Endothelial cell of umbilical vein (primary cell): Measurements from ENCODE around the gene NEK2. TPM values are rescaled to one million over a fixed set of nuclear protein-coding genes. Genes with fewer than 3 reads are reported as not detected.

Experiments used
- BruUV-seq: library from RNA; stranded (reverse); fragments of 400-500 nt; replicated peaks from 2 replicates; lab custom pipeline; 2021; lab: Mats Ljungman, UMichigan
- CTCF ChIA-PET: fragments of 300-600, 350-600 bp; sonication (Branson Sonifier 250); formaldehyde crosslinking; loops from one replicate; lab custom pipeline; 2021; ENCODE audit warnings: antibody characterized with exemption, inconsistent platforms; lab: Charles Lee
- POLR2A ChIA-PET: fragments of 300-600, 350-600 bp; sonication (Branson Sonifier 250); formaldehyde crosslinking; loops from one replicate; lab custom pipeline; 2021; ENCODE audit warnings: antibody characterized with exemption, inconsistent platforms; lab: Charles Lee
- DNase-seq: peaks from one replicate; pipeline ENCODE4 v3.0.0-alpha.2; 2011; ENCODE audit warnings: low read depth, low spot score
- FAIRE-seq: peaks from 2 replicates; lab custom pipeline; 2011; peaks lifted over from hg19 to GRCh38; lab: Jason Lieb, UNC
- H2AFZ ChIP-seq: 2 replicates; pipeline ENCODE4 v1.6.0; 2012; ENCODE audit warnings: low read depth, low read length, control low read depth, inconsistent platforms
- H3K27ac ChIP-seq: 2 replicates; pipeline ENCODE4 v1.5.1; 2011; ENCODE audit warnings: low read depth, mild to moderate bottlenecking, control low read depth, low read length, moderate library complexity; ENCODE audit not compliant: insufficient read depth
- H3K27me3 ChIP-seq, 2 experiments: 2 replicates each; pipeline versions ENCODE4 v1.6.0 to v1.6.1; 2011; ENCODE audit warnings: low read length in 2 of 2, mixed read lengths in 1 of 2; ENCODE audit not compliant: control insufficient read depth in 2 of 2, insufficient read depth in 2 of 2
- H3K36me3 ChIP-seq, 2 experiments: 2 replicates in 1 of 2; 3 replicates in 1 of 2; pipeline ENCODE4 v1.5.1; 2011; ENCODE audit warnings: low read length in 2 of 2, mild to moderate bottlenecking in 1 of 2, moderate library complexity in 1 of 2; ENCODE audit not compliant: control insufficient read depth in 2 of 2, insufficient read depth in 2 of 2; ENCODE audit errors: extremely low read depth in 1 of 2
- H3K4me1 ChIP-seq: 3 replicates; pipeline ENCODE4 v1.5.1; 2011; ENCODE audit warnings: mild to moderate bottlenecking, low read length; ENCODE audit not compliant: control insufficient read depth, insufficient read depth; ENCODE audit errors: extremely low read depth
- H3K4me2 ChIP-seq: 2 replicates; pipeline ENCODE4 v1.6.1; 2011; ENCODE audit warnings: low read length, control low read depth, mixed read lengths; ENCODE audit not compliant: insufficient read depth
- H3K4me3 ChIP-seq, 3 experiments: fragments of 200-600 bp in 1 of 3; sonication (generic), shearing (Covaris generic) in 1 of 3; replicated peaks in 1 of 3; 2 replicates each; pipeline ENCODE4 v1.5.1; 2011 to 2016; ENCODE audit warnings: control low read depth in 3 of 3, low read length in 3 of 3, mild to moderate bottlenecking in 2 of 3, inconsistent platforms in 1 of 3, low read depth in 1 of 3, moderate library complexity in 1 of 3; ENCODE audit not compliant: insufficient read depth in 1 of 3
- H3K79me2 ChIP-seq: 2 replicates; pipeline ENCODE4 v1.6.0; 2012; ENCODE audit warnings: low read length, inconsistent platforms; ENCODE audit not compliant: control insufficient read depth, insufficient read depth
- H3K9ac ChIP-seq: replicated peaks from 2 replicates; pipeline ENCODE3; 2011; ENCODE audit warnings: low read length, control low read depth; ENCODE audit not compliant: insufficient read depth; ENCODE audit errors: extremely low read depth
- H3K9me1 ChIP-seq: replicated peaks from 3 replicates; pipeline ENCODE4 v1.6.0; 2011; ENCODE audit warnings: mild to moderate bottlenecking, low read length; ENCODE audit not compliant: control insufficient read depth, insufficient read depth; ENCODE audit errors: extremely low read depth
- H3K9me3 ChIP-seq: replicated peaks from 2 replicates; pipeline ENCODE4 v1.5.1; 2012; ENCODE audit warnings: low read length, inconsistent platforms; ENCODE audit not compliant: control insufficient read depth, insufficient read depth
- H4K20me1 ChIP-seq: replicated peaks from 2 replicates; pipeline ENCODE3; 2011; ENCODE audit warnings: mild to moderate bottlenecking, low read length; ENCODE audit not compliant: control insufficient read depth, insufficient read depth; ENCODE audit errors: extremely low read depth
- CTCF ChIP-seq, 2 donors: IDR thresholded peaks; 1 replicate in 1 of 2; 2 replicates in 1 of 2; pipeline ENCODE4 v1.5.1; 2011; ENCODE audit warnings: low read length in 2 of 2, mild to moderate bottlenecking in 2 of 2, moderate library complexity in 2 of 2, control low read depth in 1 of 2, inconsistent platforms in 1 of 2, low read depth in 1 of 2; ENCODE audit not compliant: insufficient read depth in 1 of 2; ENCODE audit errors: extremely low read depth in 1 of 2
- EZH2 ChIP-seq: IDR thresholded peaks from 2 replicates; pipeline ENCODE4 v1.6.1; 2012; ENCODE audit warnings: borderline replicate concordance, low read depth, mild to moderate bottlenecking, moderate library complexity, low read length, inconsistent platforms; ENCODE audit not compliant: severe bottlenecking
- GATA2 ChIP-seq: IDR thresholded peaks from 2 replicates; pipeline ENCODE4 v1.7.0; 2011; ENCODE audit warnings: low read depth, mild to moderate bottlenecking, moderate library complexity, mixed read lengths, low read length; ENCODE audit not compliant: insufficient read length, insufficient read depth
- MAX ChIP-seq: IDR thresholded peaks from 2 replicates; pipeline ENCODE4 v1.6.1; 2011; ENCODE audit not compliant: insufficient read depth, insufficient read length
- MYC ChIP-seq: IDR thresholded peaks from one replicate; pipeline ENCODE4 v1.6.1; 2011; ENCODE audit warnings: mild to moderate bottlenecking, low read depth, low read length
- POLR2A ChIP-seq: IDR thresholded peaks from 2 replicates; pipeline ENCODE4 v1.6.1; 2012; ENCODE audit warnings: low read depth, mild to moderate bottlenecking, control low read depth, low read length
- POLR2AphosphoS5 ChIP-seq: IDR thresholded peaks from 2 replicates; pipeline ENCODE4 v1.6.1; 2012; ENCODE audit warnings: low read depth, mild to moderate bottlenecking, control low read depth, low read length, moderate library complexity; ENCODE audit not compliant: insufficient read depth
- dilution Hi-C: fragments of 300-500 bp; cut with MboI; formaldehyde crosslinking; loops from one replicate; pipeline ENCODE4 v1.15.0; 2019; ENCODE audit warnings: low sequenced_read_pairs; ENCODE audit not compliant: extremely low pct_ligation_motif_present
- intact Hi-C: fragments of 100-400 bp; cut with micrococcal nuclease; formaldehyde crosslinking; loops from one replicate; pipeline ENCODE4 v1.10.0; 2022
- polyA plus RNA-seq, 4 experiments: library from polyadenylated mRNA; depleted of rRNA in 3 of 4; stranded (reverse) in 3 of 4; unstranded in 1 of 4; fragments of >200 nt; gene quantifications; 2 replicates each; pipeline versions ENCODE4 v1.2.1 to v1.2.3, GENCODE V29; 2011 to 2012; ENCODE audit warnings: missing spikeins in 1 of 4
- total RNA-seq: library from RNA; stranded (reverse); gene quantifications from 2 replicates; pipeline ENCODE4 v1.2.3, GENCODE V29; 2021

The NEK2 gene
- total and polyA plus RNA-seq, 2 donors (not counting 3 experiments of a cell fraction or from before 2014, with no cell fraction given) = 6.6 to 19.0 TPM

- H3K4me1 ChIP-seq = peaks cover 3% of the 10 kb centered on the region
- POLR2A ChIA-PET = no interaction called here
- no peaks in the 10 kb centered on the region for H4K20me1 ChIP-seq
- no peaks in the 10 kb centered on the region for H3K36me3 ChIP-seq
- no peaks in the 10 kb centered on the region for H3K79me2 ChIP-seq
- no peak overlapping the region for H3K4me2 ChIP-seq
- TF ChIP-seq MYC (no peak), CTCF (IDR thresholded peaks at IDR 0.05; ENCODE audit: extremely low read depth in 1 of 2, insufficient read depth in 1 of 2, low read depth in 1 of 2, low read length in 2 of 2) (no peak), GATA2 (no peak), POLR2A (no peak), MAX (no peak), POLR2AphosphoS5 (no peak), EZH2 (no peak)
- no peak for DNase-seq
- no TSS peak for BruUV-seq
- intact Hi-C loops = loop anchor here (5.0 kb wide), 1 partner anchor 683 kb away; no protein-coding TSS in a partner anchor
- no peaks in the 10 kb centered on the region for H3K9me3 ChIP-seq
- CTCF ChIA-PET = interaction anchor here (0.5 to 2.9 kb wide), 7 partner anchors 15 to 924 kb away, joined by 3 to 21 read pairs (median 4); partner anchors contain the start of genes ATF3, DTL and INTS7
- H3K27me3 ChIP-seq = peaks cover 0 to 8% of the 10 kb centered on the region in 2 experiments
- H3K27ac ChIP-seq = no peak overlapping the region
- no peak overlapping the region for H3K4me3 ChIP-seq
- FAIRE-seq = no peak
- H3K9me1 ChIP-seq = no peaks in the 10 kb centered on the region
- no peak overlapping the region for H2AFZ ChIP-seq
- H3K9ac ChIP-seq = no peak overlapping the region
- dilution Hi-C loops = no loop called here
These were observed 8.9 kb upstream of the NEK2 start for GRCh38 chr1:211684331-211684730.
